Endometrial microvascular endothelial cells (primary cell): ENCODE results near the gene TM9SF2. TPM values are rescaled to one million over a fixed set of nuclear protein-coding genes. Genes with fewer than 3 reads are reported as not detected.
"Not testable (repeated sequence)": the region's sequence is repeated elsewhere in the genome, so short reads cannot be mapped to it uniquely, and the experiment has no call there.

Experiments used
- in situ Hi-C: cut with HindIII; loops from 2 replicates; pipeline ENCODE4 v1.10.0; 2017; ENCODE audit warnings: low sequenced_read_pairs, low pct_unique_long_range_greater_than_20kb; ENCODE audit errors: inconsistent ontology term
- total RNA-seq: library from RNA; depleted of rRNA; stranded (reverse); fragments of >200 nt; gene quantifications from one replicate; pipeline ENCODE4 v1.2.3, GENCODE V29; 2015; ENCODE audit errors: inconsistent ontology term

TM9SF2 gene
- total RNA-seq, 1 donor from 2014 or later: 117 TPM

- in situ Hi-C loops: no loop called here
These were observed 65.1 kb downstream of the TM9SF2 start for GRCh38 chr13:99566125-99567083.

- in situ Hi-C loops: not testable (repeated sequence)
These were observed 67.6 kb downstream of the TM9SF2 start for GRCh38 chr13:99568901-99569300.

- in situ Hi-C loops: no loop called here
These were observed 70.9 kb downstream of the TM9SF2 start for GRCh38 chr13:99572131-99572530.

- in situ Hi-C loops: no loop called here
These were observed 71.6 kb downstream of the TM9SF2 start for GRCh38 chr13:99572921-99573320.

- in situ Hi-C loops: no loop called here
These were observed 74.3 kb downstream of the TM9SF2 start for GRCh38 chr13:99575376-99576120.

- in situ Hi-C loops: no loop called here
These were observed 77.0 kb downstream of the TM9SF2 start for GRCh38 chr13:99577934-99578917.

- in situ Hi-C loops: no loop called here
These were observed 79.4 kb downstream of the TM9SF2 start for GRCh38 chr13:99580500-99581268.

GRCh38 chr13:99582511-99582910 is 81.2 kb downstream of the TM9SF2 start:
- in situ Hi-C loops: no loop called here

GRCh38 chr13:99585609-99586008 is 84.3 kb downstream of the TM9SF2 start:
- in situ Hi-C loops: no loop called here

GRCh38 chr13:99587021-99587420 is 85.7 kb downstream of the TM9SF2 start:
- in situ Hi-C loops: no loop called here

GRCh38 chr13:99587893-99588606 is 86.8 kb downstream of the TM9SF2 start:
- in situ Hi-C loops: no loop called here

GRCh38 chr13:99589575-99589974 is 88.3 kb downstream of the TM9SF2 start:
- in situ Hi-C loops: no loop called here

- in situ Hi-C loops: no loop called here
These were observed 89.3 kb downstream of the TM9SF2 start for GRCh38 chr13:99590519-99591011.

- in situ Hi-C loops: no loop called here
These were observed 94.9 kb downstream of the TM9SF2 start for GRCh38 chr13:99596180-99596579.

GRCh38 chr13:99600318-99600717 is 99.0 kb downstream of the TM9SF2 start:
- in situ Hi-C loops: no loop called here

- in situ Hi-C loops: no loop called here
These were observed 100.3 kb downstream of the TM9SF2 start for GRCh38 chr13:99601535-99601934.

- in situ Hi-C loops: no loop called here
These were observed 103.4 kb downstream of the TM9SF2 start for GRCh38 chr13:99604636-99605035.
